NCI-H2196 (cell line): ENCODE results near the gene GPD1L.
"Not testable (repeated sequence)": the region's sequence is repeated elsewhere in the genome, so short reads cannot be mapped to it uniquely, and the experiment has no call there.

ENCODE experiments used
- DNase-seq: peaks from one replicate; lab custom pipeline; 2025; ENCODE audit not compliant: unreplicated experiment; lab: John Stamatoyannopoulos, UW

The GPD1L gene

DNA sequence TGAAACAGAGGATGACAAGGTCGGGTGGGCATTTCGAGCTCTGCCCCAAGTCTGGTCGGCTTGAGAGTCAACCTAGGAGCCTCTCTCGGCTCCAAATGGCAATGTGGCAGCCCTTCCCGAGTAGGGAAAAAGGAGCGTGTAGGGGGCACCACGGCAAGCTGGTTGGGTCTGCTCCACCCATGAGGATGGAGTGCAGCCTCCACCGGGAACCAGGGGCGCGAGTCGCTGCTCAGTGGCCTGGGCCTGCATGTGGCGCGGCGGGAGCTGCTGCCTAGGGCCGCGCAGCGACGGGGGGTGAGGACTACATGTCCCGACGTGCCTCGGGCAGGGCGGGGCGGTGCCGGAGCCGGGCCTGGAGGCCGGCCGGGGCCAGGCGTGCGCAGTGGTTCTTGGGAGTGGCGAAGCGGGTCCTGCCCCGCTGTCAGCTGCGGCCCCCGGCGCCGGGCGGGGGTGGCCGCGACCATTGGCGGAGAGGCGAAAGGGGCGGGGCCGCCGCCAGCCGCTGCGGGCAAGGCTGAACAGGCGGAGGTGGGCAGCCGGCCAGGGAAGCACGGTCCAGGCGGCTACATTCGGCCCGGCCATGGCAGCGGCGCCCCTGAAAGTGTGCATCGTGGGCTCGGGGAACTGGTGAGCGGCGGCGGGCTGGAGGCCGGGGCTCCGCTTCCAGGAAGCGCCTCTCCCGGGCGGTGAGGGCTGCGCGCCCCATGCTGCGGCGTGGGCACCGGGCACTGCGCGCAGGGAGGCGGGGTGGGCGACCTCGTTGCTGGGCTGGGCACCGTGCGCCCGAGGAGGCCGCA, at the start of gene GPD1L:
Gene GPD1L (plus strand): TSS at position 489 of the 797 bp plus-strand sequence. CDS start 92 bp downstream, at position 581.
- peak; percentile 82 for DNase-seq

DNA sequence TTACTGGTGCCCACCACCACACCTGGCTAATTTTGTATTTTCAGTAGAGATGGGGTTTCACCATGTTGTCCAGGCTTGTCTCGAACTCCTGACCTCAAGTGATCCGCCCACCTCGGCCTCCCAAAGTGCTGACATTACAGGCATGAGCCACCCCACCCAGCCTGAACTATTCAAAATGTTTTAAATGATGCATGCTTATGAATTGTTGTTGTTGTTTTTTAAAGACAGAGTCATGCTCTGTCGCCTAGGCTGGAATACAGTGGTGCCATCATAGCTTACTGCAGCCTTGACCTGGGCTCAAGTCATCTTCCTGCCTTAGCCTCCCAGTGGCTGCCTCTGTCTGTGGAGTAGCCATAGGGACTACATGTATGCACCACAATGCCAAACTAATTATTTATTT, 48.0 kb upstream of the GPD1L start:
- DNase-seq, result not testable (repeated sequence)

GRCh38 chr3:32062950-32063582, 43.4 kb upstream of the GPD1L start:
- no peak for DNase-seq

- no peak for DNase-seq
Measured at GRCh38 chr3:32066686-32067085, 39.7 kb upstream of the GPD1L start.

- DNase-seq, result not testable (repeated sequence)
Measured at GRCh38 chr3:32074194-32074593, 32.2 kb upstream of the GPD1L start.

DNA sequence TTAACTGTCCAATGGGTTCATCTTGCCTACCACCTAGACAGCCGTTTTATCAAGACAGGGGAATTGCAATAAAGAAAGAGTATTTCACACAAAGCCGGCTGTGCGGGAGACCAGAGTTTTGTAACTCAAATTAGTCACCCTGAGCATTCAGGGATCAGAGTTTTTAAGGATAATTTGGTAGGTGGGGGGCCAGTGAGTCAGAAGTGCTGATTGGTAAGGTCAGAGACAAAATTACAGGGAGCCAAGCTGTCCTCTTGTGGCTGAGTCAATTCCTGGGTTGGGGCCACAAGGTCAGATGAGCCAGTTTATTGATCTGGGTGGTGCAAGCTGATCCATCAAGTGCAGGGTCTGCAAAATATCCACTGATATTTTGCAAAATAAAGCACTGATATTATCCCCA, 29.9 kb upstream of the GPD1L start:
- no peak for DNase-seq

DNA sequence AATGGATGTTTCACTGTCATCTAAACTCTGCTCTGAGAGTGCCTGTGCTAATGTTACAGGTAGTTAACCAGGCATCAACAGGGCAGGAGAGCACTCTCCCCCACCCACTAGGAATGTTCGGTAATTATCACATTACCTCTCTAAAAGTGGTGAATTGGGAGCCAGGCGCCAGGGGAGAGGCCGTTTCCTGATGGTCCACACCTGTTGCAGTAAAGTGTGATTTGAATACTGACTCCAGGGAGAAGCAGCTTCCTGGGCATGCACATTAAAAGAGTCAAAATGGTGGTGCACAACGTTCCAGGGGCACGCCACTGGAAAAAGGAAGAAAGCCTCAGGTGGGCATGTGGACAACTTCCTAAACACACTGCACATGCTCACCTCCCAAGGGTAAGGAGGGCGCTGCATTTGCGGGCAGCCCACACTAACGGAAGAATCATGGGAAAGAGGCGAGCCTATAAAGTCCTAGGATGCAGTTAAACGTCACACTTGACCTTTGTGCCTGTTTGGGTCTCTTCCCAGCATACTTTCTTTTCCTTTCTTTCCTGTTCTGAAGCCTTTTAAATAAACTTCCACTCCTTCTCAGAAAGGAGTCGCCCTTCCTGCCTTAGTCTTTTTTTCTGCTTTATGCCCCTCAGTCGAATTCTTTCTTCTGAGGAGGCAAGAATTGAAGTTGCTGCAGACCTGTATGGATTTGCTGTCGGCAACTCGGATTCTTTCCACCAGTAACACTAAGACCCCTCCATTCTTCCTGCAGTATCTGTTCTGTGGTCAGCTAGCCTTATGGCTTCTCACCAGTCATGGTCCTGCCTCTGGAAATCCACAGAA, 28.9 kb upstream of the GPD1L start:
- no peak for DNase-seq

- DNase-seq, result no peak
Measured at GRCh38 chr3:32078085-32078634, 28.3 kb upstream of the GPD1L start.

- DNase-seq, result no peak
Measured at GRCh38 chr3:32078864-32079263, 27.6 kb upstream of the GPD1L start.

DNA sequence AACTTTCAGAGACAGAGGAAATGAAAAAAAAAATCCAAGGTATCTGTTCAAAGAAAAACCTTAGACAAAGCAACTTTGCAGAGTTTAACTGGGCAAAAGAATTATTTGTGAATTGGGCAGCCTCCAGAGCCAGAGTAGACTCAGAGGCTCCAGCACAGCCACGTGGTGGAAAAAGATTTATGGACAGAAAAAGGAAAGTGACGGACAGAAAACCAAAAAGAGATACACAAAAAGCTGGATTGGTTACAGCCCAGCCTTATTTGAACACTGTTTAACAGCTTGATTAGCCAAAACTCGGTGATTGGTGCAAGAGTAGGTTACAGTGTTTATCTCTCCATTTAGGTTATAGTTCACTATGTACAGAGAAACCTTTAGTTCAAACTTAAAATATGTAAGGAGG, 23.7 kb upstream of the GPD1L start:
- no peak for DNase-seq

DNA sequence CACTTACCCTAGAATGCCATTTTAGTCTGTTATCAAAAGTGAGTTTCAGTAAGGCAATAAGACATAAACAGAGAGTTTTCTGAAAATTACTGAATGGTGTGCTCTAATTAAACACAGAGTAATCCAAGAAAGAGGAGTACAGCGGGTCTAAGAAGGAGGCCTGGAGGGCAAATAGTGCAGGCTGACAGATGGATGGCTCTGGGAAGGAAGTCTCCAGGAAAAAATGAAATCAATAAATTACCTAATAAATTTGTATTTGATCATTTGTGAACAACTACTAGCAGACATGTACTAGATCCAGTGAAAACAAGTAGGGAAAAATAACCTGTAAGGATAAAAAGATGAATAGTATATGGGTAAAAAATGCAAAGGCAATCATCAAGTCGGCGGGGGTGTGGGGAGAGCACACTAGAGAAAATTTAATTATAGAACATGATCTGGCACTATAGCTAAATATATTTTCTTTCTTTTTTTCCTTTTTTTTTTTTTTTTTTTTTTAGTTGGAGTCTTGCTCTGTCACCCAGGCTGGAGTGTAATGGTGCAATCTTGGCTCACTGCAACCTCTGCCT, 22.6 kb upstream of the GPD1L start:
- no peak for DNase-seq

GRCh38 chr3:32084870-32085269, 21.6 kb upstream of the GPD1L start:
- no peak for DNase-seq

- DNase-seq, result no peak
Measured at GRCh38 chr3:32086464-32086863, 20.0 kb upstream of the GPD1L start.

- no peak for DNase-seq
Measured at GRCh38 chr3:32089476-32089875, 16.9 kb upstream of the GPD1L start.

DNA sequence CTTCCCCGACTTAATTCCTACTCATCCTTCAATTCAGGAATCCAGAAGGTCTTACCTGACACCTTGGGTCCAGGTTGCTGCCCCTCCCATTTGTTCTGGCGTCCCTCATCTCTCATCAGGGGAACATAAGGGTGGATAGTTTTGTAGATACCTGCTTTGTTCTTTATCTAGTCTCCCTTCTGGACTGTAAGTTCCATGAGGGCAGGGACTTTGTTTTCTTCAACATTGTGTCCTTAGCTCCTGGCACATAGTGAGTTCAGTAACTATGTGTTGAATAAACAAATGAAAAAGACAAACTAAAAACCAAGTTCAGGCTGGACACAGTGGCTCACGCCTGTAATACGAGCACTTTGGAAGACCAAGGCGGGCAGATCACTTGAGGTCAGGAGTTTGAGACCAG, 13.2 kb upstream of the GPD1L start:
- no peak for DNase-seq

DNA sequence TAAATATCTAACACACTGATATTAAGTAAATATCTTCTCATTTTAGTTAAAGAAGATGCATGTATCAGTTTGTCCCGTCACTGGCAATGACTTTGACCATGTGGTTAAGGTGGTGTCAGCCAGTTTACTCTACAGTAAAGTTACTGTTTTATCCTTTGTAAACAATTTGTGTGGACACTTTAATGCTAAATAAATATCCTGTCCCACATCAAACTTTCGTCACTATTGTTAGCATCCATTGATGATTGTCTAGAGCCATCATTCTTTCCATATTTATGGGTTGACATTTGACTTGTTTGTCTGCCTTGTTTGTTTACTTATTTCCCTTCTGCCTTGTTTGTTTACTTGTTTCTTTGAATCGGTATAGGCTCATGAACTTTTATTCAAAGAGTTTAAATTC, 11.0 kb upstream of the GPD1L start:
- DNase-seq, result no peak

DNA sequence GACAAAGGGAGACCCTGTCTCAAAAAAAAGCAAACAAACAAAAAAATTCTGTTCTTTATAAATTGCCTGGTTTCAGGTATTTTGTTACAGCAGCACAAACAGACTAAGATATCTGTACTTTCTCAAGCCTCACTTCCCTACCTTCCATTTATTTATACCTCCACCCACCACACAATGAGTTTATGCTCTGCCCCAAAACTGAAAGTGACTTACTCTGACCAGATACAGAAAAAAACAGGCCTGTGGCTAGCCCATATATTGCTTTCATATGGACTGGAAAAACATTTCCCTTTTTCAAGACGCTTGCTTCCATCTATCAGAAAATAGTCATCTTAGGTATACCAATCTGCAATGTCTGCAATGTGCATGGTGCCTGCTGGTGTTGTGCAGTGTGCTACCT, 8.7 kb upstream of the GPD1L start:
- DNase-seq, result no peak

DNA sequence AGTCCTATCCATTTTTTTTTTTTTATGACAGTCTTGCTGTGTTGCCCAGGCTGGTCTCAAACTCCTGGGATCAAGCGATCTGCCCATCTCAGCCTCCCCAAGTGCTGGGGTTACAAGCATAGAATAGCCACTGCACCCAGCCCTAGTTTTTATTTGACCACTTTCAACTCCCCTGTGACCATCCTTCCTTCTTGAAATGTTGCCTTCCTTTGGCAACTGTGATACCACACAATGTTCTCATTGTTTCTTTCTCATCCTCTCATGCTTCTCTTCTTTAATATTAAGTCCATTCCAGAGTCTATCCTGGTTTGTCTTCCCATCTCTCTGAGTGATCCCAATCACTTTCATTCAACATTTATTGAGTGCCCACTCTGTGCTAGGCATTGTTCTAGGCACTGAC, 7.9 kb upstream of the GPD1L start:
- no peak for DNase-seq

- no peak for DNase-seq
Measured at GRCh38 chr3:32100465-32100864, 6.0 kb upstream of the GPD1L start.

DNA sequence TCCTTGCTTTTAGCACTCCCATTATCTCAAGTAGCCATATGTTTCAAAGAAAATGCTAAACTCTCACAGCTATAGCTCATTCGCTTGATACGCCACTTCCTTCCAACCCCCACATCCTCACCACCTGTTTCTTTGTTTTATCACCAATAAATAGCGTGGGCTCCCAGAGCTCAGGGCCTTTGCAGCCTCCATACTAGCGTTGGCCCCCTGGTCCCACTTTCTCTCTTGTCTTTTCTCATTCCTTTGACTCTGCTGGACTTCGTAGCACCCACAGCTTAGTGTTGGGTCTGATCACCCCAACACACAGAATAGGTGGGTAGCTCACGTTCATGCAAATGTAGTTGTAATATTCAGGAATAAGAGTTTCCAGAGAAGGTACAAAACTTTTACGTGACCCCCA, 4.1 kb upstream of the GPD1L start:
- DNase-seq, result no peak

DNA sequence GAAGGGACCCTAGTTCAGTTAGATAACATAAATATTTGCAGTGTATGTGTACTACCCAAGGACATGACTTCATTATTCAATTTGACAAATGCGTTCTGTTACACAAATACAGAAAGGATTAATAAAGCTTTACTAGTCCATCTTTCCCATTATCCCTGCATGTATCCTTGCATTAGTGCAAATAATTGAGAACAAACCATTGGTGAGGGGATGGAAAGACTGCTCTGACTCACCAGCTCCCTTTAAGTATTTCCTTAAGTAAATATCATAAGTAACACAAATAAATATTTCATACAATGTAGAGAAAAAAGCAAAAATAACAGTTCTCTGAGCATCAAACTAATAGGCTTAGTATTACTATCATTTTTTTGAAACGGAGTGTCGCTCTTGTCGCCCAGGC, 1.9 kb upstream of the GPD1L start:
- DNase-seq, result no peak
